Heart right ventricle (tissue), 16 donors: ENCODE measurements around the gene ARMH3. TPM values are rescaled to one million over a fixed set of nuclear protein-coding genes. Genes with fewer than 3 reads are reported as not detected.
A peak's percentile ranks its signal among the peaks of the same experiment; 100 is the strongest.

Experiments used
- ATAC-seq, 8 donors: fragments of 200-7000 bp; cut with Tn5 transposase; one replicate each; pipeline ENCODE4 v1.9.1; 2020; ENCODE audit warnings: mild to moderate bottlenecking in 8 of 8, moderate library complexity in 8 of 8, moderate number of reproducible peaks in 1 of 8
- DNase-seq, 2 donors: peaks; one replicate each; pipeline ENCODE4 v3.0.0-alpha.2; 2020
- H3K27ac ChIP-seq, 10 donors: fragments of 200-600 bp; sonication (generic) in 2 of 10; one replicate each; pipeline versions ENCODE4 v1.5.0 to v1.8.0; 2020 to 2022; ENCODE audit warnings: mild to moderate bottlenecking in 3 of 10
- H3K27me3 ChIP-seq, 7 donors: fragments of 200-600 bp; one replicate each; pipeline ENCODE4 v1.8.0; 2021 to 2022; ENCODE audit warnings: mild to moderate bottlenecking in 2 of 7
- H3K36me3 ChIP-seq, 9 donors: fragments of 200-600 bp; sonication (generic) in 1 of 9; one replicate each; pipeline versions ENCODE4 v1.5.0 to v1.8.0; 2020 to 2022; ENCODE audit warnings: mild to moderate bottlenecking in 2 of 9
- H3K4me1 ChIP-seq, 9 donors: fragments of 200-600 bp; sonication (generic) in 1 of 9; one replicate each; pipeline versions ENCODE4 v1.5.0 to v1.8.0; 2020 to 2022; ENCODE audit warnings: mild to moderate bottlenecking in 4 of 9
- H3K4me3 ChIP-seq, 10 donors: fragments of 200-600 bp; sonication (generic) in 2 of 10; one replicate each; pipeline versions ENCODE4 v1.5.0 to v1.8.0; 2020 to 2022; ENCODE audit warnings: mild to moderate bottlenecking in 7 of 10, moderate library complexity in 2 of 10
- H3K9me3 ChIP-seq, 11 donors: fragments of 200-600 bp in 10 of 11; sonication (generic) in 2 of 11; one replicate each; pipeline versions ENCODE4 v1.5.0 to v1.8.0; 2013 to 2022; ENCODE audit warnings: mild to moderate bottlenecking in 2 of 11, control low read depth in 1 of 11, moderate library complexity in 1 of 11
- WGBS, 2 donors: extraction: QIAGEN DNeasy Blood & Tissue Kit; methylation state at CpG; one replicate each; pipeline ENCODE4 v1.1.7; 2013; ENCODE audit warnings: inconsistent platforms in 1 of 2; 5-methylcytosine and 5-hydroxymethylcytosine counted together
- intact Hi-C, 10 donors: fragments of 100-400 bp; cut with DNase I; formaldehyde crosslinking; loops; one replicate each; pipeline versions ENCODE4 v1.11.1 to v1.14.2; 2022
- polyA plus RNA-seq, 2 donors: library from polyadenylated mRNA; stranded (reverse); fragments of 200-250 nt; gene quantifications; one replicate each; pipeline ENCODE4 v1.2.3, GENCODE V29; 2013
- total RNA-seq, 10 donors: library from RNA; stranded (reverse); fragmentation: NEBNext Ultra II Directional in 3 of 10; extraction: Animal tissue kit (Norgen Biotek cat#: 25700) in 3 of 10; gene quantifications; one replicate each; pipeline versions ENCODE4 v1.2.1 to v1.2.4, GENCODE V29; 2021 to 2023
- TF ChIP-seq, protein P1 (sequence below), 9 donors: fragments of 200-600 bp; sonication (generic) in 2 of 9; IDR thresholded peaks; one replicate each; pipeline versions ENCODE4 v1.5.0 to v1.8.0; 2021 to 2022; ENCODE audit warnings: antibody characterized with exemption in 9 of 9, mild to moderate bottlenecking in 5 of 9, moderate library complexity in 1 of 9
- donor health status: Arrhythmogenic right ventricular cardiomyopathy.
- donor health status: ischemic (EF 13 %, LVEDD 7.1; RV severe dilation, severe dysfunction).
- donor health status: healthy with polysubstance abuse.
- donor health status: DM: no; HTN: yes; CAD: no.
- donor health status: DM: no; HTN: no; CAD: no.
- donor health status: ischemic (EF 25% LVEDD 6.9; RV normal size, moderate dysfunction).
- donor health status: ischemic (EF 25% LVEDD 5.7; RV mildly dilated, moderate dysfunction).
- donor health status: healthy.
- donor health status: DM: yes; HTN: yes; CAD: no.
- donor health status: Ischemic cardiomyopathy.
- donor health status: ischemic (EF 35%, LVEDD 5.7; RV mildly dilated, moderate dysfunction).
- donor health status: nonischemic (EF 11% LVEDD 7.7; RV severe dilation, severe dysfunction).
- donor health status: DM: yes; HTN: yes; CAD: no.
- donor health status: PGD.
- donor health status: ischemic (EF 29% LVEDD 5.4; RV normal size, mild dysfunction).
- donor health status: nonischemic (EF 23%, LVEDD 6.1; RV moderate dilation, normal function).

Gene ARMH3
- total and polyA plus RNA-seq, 12 donors: 24.1 to 96.8 (median 54.1) TPM

DNA sequence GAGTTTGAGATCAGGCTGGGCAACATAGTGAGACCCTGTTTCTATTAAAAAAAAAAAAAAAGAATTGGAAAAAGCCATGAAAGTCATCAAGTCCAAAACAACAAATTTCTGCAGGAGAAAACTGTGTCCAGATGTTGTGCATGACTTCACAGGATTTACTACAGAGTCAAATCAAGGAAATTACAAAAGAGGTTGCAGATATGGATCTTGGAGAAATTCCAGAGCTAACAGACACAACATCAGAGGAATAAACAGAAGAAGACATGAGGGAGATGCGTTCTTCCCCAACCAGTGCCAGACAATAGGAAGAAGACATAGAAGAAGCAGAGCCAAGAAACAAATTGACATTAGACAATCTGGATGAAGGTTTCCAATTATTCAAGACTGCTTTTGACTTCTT is 188.0 kb downstream of the ARMH3 start:
- Histone ChIP-seq H3K27ac (no peak overlapping the region), H3K36me3 (peaks cover 0 to 14% (median 5%) of the 10 kb centered on the region in 9 donors), H3K4me1 (no peaks in the 10 kb centered on the region), H3K9me3 (no peaks in the 10 kb centered on the region), H3K4me3 (no peak overlapping the region), H3K27me3 (no peaks in the 10 kb centered on the region)
- 49 to 64% methylated on average over 1 of the region's 1 CpG for WGBS, 2 donors
- intact Hi-C loops: no loop called here
- TF ChIP-seq, protein P1, sequence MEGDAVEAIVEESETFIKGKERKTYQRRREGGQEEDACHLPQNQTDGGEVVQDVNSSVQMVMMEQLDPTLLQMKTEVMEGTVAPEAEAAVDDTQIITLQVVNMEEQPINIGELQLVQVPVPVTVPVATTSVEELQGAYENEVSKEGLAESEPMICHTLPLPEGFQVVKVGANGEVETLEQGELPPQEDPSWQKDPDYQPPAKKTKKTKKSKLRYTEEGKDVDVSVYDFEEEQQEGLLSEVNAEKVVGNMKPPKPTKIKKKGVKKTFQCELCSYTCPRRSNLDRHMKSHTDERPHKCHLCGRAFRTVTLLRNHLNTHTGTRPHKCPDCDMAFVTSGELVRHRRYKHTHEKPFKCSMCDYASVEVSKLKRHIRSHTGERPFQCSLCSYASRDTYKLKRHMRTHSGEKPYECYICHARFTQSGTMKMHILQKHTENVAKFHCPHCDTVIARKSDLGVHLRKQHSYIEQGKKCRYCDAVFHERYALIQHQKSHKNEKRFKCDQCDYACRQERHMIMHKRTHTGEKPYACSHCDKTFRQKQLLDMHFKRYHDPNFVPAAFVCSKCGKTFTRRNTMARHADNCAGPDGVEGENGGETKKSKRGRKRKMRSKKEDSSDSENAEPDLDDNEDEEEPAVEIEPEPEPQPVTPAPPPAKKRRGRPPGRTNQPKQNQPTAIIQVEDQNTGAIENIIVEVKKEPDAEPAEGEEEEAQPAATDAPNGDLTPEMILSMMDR (IDR thresholded peaks at IDR 0.05): no peak
- DNase-seq: no peak
- no peak for ATAC-seq

DNA sequence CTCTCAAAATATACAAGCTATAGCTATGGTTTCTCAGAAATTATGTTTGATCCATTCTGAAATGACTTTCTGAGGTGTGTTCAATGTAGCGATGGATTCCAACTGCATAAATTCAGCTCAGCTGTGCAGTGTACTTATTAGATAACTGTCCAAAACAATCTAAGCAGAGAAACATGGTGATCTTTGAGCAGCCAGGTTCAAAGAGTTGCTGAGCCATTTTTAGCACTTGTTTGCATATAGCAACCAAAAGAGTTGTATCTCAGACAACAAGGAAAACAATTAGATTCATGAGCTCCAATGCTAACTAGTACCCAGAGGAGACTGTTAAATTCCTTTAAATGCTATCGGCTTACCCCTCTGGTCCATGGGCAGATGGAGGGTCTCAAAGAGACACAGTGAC is 196.4 kb downstream of the ARMH3 start:
- ATAC-seq (peak in 5 of 8 donors; percentile 39 to 90 (median 46)), DNase-seq (no peak)
- Histone ChIP-seq H3K9me3 (peaks cover 0 to 15% (median 8%) of the 10 kb centered on the region in 11 donors), H3K4me3 (no peak overlapping the region), H3K27ac (peak overlapping the region in 9 of 10 donors; percentile 0 to 64 (median 44)), H3K27me3 (no peaks in the 10 kb centered on the region), H3K4me1 (peaks cover 3 to 44% (median 38%) of the 10 kb centered on the region in 9 donors), H3K36me3 (peaks cover 0 to 23% (median 4%) of the 10 kb centered on the region in 9 donors)
- TF ChIP-seq, protein P1 (IDR thresholded peaks at IDR 0.05): no peak
- intact Hi-C loops: loop anchor here in 1 of 10 donors (2.0 kb wide), 1 partner anchor 27 kb away; no protein-coding TSS in a partner anchor
- WGBS, 2 donors: 55 to 75% methylated on average over 2 of the region's 2 CpGs

DNA sequence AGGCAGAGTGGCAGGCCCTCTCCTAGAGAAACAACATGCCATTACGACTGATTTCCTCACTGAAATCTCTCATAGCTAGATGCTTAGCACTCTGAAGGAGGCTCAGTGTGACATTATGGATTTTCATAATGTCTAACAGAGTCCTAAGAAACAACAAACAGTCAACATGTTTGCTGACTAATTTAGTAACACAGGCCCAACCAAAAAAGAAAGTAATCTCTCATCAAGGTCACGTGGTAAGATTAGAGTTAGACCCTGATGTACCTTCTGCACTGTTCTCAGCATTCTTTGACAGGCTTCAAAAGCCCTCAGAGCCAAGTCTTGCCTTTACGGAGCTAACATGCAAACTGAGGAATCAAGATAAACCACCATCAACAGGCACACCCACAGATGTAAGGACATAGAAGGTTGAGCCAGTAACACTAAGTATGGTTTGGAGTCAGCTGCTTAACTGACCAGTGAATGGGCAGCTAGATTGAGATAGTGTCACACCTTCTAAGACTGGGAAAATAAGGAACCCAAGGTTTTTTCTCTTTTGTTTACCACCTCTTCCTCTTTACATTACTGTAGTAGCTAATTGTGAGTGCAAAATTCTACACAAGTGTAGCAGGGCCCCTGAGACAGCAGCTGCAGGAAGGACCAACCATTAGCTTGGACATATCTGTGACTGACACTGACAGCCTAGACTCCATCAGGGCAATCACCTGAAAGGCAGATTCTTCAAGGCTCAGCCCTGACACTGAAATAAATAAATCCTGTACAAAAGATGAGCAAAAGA is 197.1 kb downstream of the ARMH3 start:
- peak overlapping the region in 8 of 10 donors; percentile 20 to 64 (median 44) for H3K27ac ChIP-seq
- intact Hi-C loops: loop anchor here in 1 of 10 donors (2.0 kb wide), 1 partner anchor 28 kb away; no protein-coding TSS in a partner anchor
- TF ChIP-seq, protein P1 (IDR thresholded peaks at IDR 0.05): no peak
- peaks cover 0 to 23% (median 4%) of the 10 kb centered on the region in 9 donors for H3K36me3 ChIP-seq
- peaks cover 3 to 44% (median 38%) of the 10 kb centered on the region in 9 donors for H3K4me1 ChIP-seq
- peaks cover 0 to 15% (median 8%) of the 10 kb centered on the region in 11 donors for H3K9me3 ChIP-seq
- WGBS, 2 donors: 52 to 53% methylated on average over 3 of the region's 3 CpGs
- DNase-seq (no peak), ATAC-seq (peak in 2 of 8 donors; percentile 22 to 63)
- no peaks in the 10 kb centered on the region for H3K27me3 ChIP-seq
- H3K4me3 ChIP-seq: no peak overlapping the region

DNA sequence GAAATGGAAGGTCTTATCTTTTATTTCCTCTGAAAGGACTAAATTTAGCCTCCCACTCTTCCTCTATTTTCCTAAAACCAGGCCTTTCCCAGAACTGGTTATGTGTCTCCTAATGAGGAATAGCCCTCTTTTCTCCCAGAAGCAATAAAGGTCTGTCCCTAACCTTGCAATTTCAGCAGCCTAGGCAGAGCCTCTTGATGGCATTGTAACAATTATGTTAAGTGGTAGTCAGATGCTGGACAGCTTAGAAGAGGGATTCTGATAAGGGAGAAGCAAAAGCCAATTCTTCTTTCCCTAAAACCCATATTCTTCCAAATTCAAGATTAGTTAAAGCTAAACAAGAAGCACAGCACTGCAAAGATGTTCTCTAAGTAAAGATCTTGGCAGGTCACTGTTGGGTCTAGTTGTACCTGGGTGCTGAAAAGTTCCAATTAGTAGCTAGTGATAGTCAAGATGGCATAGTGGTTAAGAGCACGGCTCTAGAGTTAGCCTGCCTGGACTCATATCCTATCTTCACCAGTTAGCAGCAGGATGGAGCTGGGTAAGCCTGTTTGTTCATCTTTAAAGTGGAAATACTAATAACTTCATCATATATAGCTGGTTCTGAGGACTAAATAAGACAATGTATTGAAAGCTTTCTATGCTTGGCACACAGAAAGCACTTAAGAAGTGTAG is 198.0 kb downstream of the ARMH3 start:
- Histone ChIP-seq H3K27ac (peak overlapping the region in 9 of 10 donors; percentile 10 to 64 (median 31)), H3K4me3 (no peak overlapping the region), H3K4me1 (peaks cover 3 to 44% (median 38%) of the 10 kb centered on the region in 9 donors), H3K36me3 (peaks cover 0 to 23% (median 2%) of the 10 kb centered on the region in 9 donors), H3K9me3 (peaks cover 0 to 15% (median 8%) of the 10 kb centered on the region in 11 donors), H3K27me3 (no peaks in the 10 kb centered on the region)
- intact Hi-C loops: loop anchor here in 1 of 10 donors (2.0 kb wide), 1 partner anchor 29 kb away; no protein-coding TSS in a partner anchor
- WGBS, 2 donors: 31 to 56% methylated on average over 1 of the region's 1 CpG
- no peak for DNase-seq
- peak in 6 of 8 donors; percentile 19 to 68 (median 52) for ATAC-seq
- TF ChIP-seq, protein P1 (IDR thresholded peaks at IDR 0.05): no peak
